GM12891 (cell line): Measurements from ENCODE around the gene CFAP45.

Experiments used
- PAX5 ChIP-seq: IDR thresholded peaks from 2 replicates; pipeline ENCODE4 v1.6.1; 2011; ENCODE audit warnings: low read length, moderate library complexity, mild to moderate bottlenecking; ENCODE audit not compliant: insufficient read depth, severe bottlenecking
- POLR2A ChIP-seq: IDR thresholded peaks from 2 replicates; pipeline ENCODE4 v1.6.1; 2011; ENCODE audit warnings: low read depth, low read length, control low read depth
- POLR2AphosphoS5 ChIP-seq: IDR thresholded peaks from 2 replicates; pipeline ENCODE4 v1.6.1; 2011; ENCODE audit warnings: low read depth, low read length, control low read depth
- SPI1 ChIP-seq: IDR thresholded peaks from 2 replicates; pipeline ENCODE4 v1.6.1; 2011; ENCODE audit warnings: low read depth, low read length, control low read depth
- TAF1 ChIP-seq: IDR thresholded peaks from 2 replicates; pipeline ENCODE4 v1.6.1; 2011; ENCODE audit warnings: low read depth, low read length, control low read depth

DNA sequence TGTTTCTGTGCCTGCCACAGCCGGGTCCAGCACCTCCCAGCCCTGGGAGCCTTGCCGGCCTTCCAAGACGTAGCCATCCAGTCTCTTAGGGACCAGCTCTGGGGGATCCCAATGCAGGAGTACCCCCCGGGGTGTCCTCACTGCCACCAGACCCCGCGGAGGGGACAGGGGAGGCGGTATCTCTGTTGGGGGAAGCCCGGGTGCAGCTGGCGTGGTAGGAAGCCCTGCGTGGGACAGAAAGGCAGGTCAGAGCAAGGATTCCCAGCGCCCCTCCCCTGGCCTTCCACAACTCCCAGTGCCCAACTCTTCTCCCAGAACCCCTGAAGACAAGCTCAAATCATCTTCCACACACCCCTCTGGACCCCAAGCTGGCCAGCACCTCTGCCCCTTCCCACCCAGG lies 30.3 kb upstream of the CFAP45 start:
- TF ChIP-seq POLR2A: no peak
- no peak for TF ChIP-seq TAF1
- no peak for TF ChIP-seq PAX5
- TF ChIP-seq POLR2AphosphoS5: no peak
- TF ChIP-seq SPI1: no peak
